Measurements from ENCODE around the gene KCND1. TPM values are rescaled to one million over a fixed set of nuclear protein-coding genes. Genes with fewer than 3 reads are reported as not detected.
A peak's percentile ranks its signal among the peaks of the same experiment; 100 is the strongest.

Gene KCND1
- total RNA-seq, 1 donor from 2014 or later: 1.8 TPM

DNA sequence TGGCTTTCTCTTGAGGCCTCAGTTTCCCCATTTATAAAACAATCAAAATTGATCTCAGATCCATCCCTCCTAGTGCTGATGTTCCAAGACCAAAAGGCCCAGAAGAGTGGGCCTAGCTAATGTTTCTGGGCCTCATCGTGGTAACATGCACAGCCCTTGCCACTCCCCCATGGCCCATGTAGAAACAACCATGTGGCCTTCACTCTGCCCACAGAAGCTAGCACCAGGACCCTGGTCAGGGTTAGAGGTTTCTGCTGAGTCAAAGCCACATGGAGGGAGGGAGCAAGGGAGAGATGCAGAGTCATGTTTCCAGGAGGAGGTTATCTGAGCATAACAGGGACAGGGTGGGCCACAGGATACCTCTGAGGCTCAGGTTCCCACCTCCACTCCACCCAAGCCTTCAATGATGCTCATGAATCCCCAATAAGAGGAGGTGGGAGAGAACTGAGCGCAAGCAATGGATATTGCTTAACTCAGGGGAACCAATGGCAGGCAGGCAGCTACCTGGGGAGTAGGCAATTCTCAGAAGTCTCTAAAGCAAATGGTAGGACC, 31.2 kb downstream of the KCND1 start:
- H3K36me3 Mint-ChIP-seq (ENCODE audit: low read depth): peaks cover 33% of the 10 kb centered on the region
- peak overlapping the region; percentile 98 for H3K27ac Mint-ChIP-seq
- H3K4me1 Mint-ChIP-seq: peaks cover 83% of the 10 kb centered on the region
- no peak for ATAC-seq (ENCODE audit: low read depth)
- H3K4me3 Mint-ChIP-seq: no peak overlapping the region
- no peak for DNase-seq
- H3K27me3 Mint-ChIP-seq: no peaks in the 10 kb centered on the region
- no peaks in the 10 kb centered on the region for H3K9me3 Mint-ChIP-seq
- POLR2A ChIA-PET: interaction anchor here (1.0 to 17.9 kb wide), 11 partner anchors 14 to 366 kb away, joined by 3 to 718 read pairs (median 9); partner anchors contain the start of genes GRIPAP1, HDAC6, OTUD5 and PIM2
- CTCF ChIA-PET: interaction anchor here (1.0 to 2.5 kb wide), 2 partner anchors 28 to 49 kb away, joined by 3 to 9 read pairs; no protein-coding TSS in a partner anchor
- intact Hi-C loops (cut with micrococcal nuclease): no loop called here
- TF ChIP-seq, protein P1, sequence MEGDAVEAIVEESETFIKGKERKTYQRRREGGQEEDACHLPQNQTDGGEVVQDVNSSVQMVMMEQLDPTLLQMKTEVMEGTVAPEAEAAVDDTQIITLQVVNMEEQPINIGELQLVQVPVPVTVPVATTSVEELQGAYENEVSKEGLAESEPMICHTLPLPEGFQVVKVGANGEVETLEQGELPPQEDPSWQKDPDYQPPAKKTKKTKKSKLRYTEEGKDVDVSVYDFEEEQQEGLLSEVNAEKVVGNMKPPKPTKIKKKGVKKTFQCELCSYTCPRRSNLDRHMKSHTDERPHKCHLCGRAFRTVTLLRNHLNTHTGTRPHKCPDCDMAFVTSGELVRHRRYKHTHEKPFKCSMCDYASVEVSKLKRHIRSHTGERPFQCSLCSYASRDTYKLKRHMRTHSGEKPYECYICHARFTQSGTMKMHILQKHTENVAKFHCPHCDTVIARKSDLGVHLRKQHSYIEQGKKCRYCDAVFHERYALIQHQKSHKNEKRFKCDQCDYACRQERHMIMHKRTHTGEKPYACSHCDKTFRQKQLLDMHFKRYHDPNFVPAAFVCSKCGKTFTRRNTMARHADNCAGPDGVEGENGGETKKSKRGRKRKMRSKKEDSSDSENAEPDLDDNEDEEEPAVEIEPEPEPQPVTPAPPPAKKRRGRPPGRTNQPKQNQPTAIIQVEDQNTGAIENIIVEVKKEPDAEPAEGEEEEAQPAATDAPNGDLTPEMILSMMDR (IDR thresholded peaks at IDR 0.05): no peak

GRCh38 chrX:48939524-48940228, 32.0 kb downstream of the KCND1 start:
- H3K36me3 Mint-ChIP-seq (ENCODE audit: low read depth): peaks cover 40% of the 10 kb centered on the region
- DNase-seq (no peak), ATAC-seq (ENCODE audit: low read depth) (peak; percentile 26)
- no peaks in the 10 kb centered on the region for H3K27me3 Mint-ChIP-seq
- H3K4me1 Mint-ChIP-seq: peaks cover 91% of the 10 kb centered on the region
- ChIA-PET CTCF (interaction anchor here (1.0 to 2.5 kb wide), 3 partner anchors 19 to 48 kb away, joined by 3 to 9 read pairs (median 3); no protein-coding TSS in a partner anchor), POLR2A (interaction anchor here (0.8 to 17.9 kb wide), 15 partner anchors 13 to 400 kb away, joined by 3 to 718 read pairs (median 9); partner anchors contain the start of genes GRIPAP1, HDAC6, OTUD5 and PIM2)
- peak overlapping the region; percentile 98 for H3K27ac Mint-ChIP-seq
- peak overlapping the region; percentile 57 for H3K4me3 Mint-ChIP-seq
- intact Hi-C loops (cut with micrococcal nuclease): loop anchor here (1.0 to 10.0 kb wide), 3 partner anchors 42 to 365 kb away; partner anchors contain the start of genes PPP1R3F, PQBP1, RBM3 and TIMM17B
- no peaks in the 10 kb centered on the region for H3K9me3 Mint-ChIP-seq
- TF ChIP-seq, protein P1 (IDR thresholded peaks at IDR 0.05): no peak

- peak; percentile 38 for ATAC-seq (ENCODE audit: low read depth)
- intact Hi-C loops (cut with micrococcal nuclease): loop anchor here (1.0 to 10.0 kb wide), 3 partner anchors 42 to 364 kb away; partner anchors contain the start of genes PPP1R3F, PQBP1, RBM3 and TIMM17B
- peaks cover 94% of the 10 kb centered on the region for H3K4me1 Mint-ChIP-seq
- peak; percentile 42 for DNase-seq
- peak overlapping the region; percentile 98 for H3K27ac Mint-ChIP-seq
- H3K4me3 Mint-ChIP-seq: peak overlapping the region; percentile 75
- ChIA-PET CTCF (interaction anchor here (0.8 to 2.7 kb wide), 6 partner anchors 11 to 290 kb away, joined by 3 to 14 read pairs (median 8); partner anchors contain the start of genes PQBP1 and TIMM17B), POLR2A (interaction anchor here (0.6 to 17.9 kb wide), 19 partner anchors 12 to 400 kb away, joined by 3 to 718 read pairs (median 6); partner anchors contain the start of genes GRIPAP1, HDAC6, OTUD5 and PIM2)
- no peaks in the 10 kb centered on the region for H3K27me3 Mint-ChIP-seq
- TF ChIP-seq, protein P1 (IDR thresholded peaks at IDR 0.05): no peak
- H3K36me3 Mint-ChIP-seq (ENCODE audit: low read depth): peaks cover 45% of the 10 kb centered on the region
- no peaks in the 10 kb centered on the region for H3K9me3 Mint-ChIP-seq
Observed at GRCh38 chrX:48938721-48939425, 32.8 kb downstream of the KCND1 start.

GRCh38 chrX:48937054-48937907, 34.4 kb downstream of the KCND1 start:
- TF ChIP-seq, protein P1 (IDR thresholded peaks at IDR 0.05): no peak
- ATAC-seq (ENCODE audit: low read depth) (peak; percentile 54), DNase-seq (peak; percentile 68)
- Mint-ChIP-seq H3K27me3 (no peaks in the 10 kb centered on the region), H3K4me3 (peak overlapping the region; percentile 77), H3K4me1 (peaks cover 87% of the 10 kb centered on the region), H3K9me3 (no peaks in the 10 kb centered on the region), H3K27ac (peak overlapping the region; percentile 98), H3K36me3 (ENCODE audit: low read depth) (peaks cover 38% of the 10 kb centered on the region)
- intact Hi-C loops (cut with micrococcal nuclease): loop anchor here (1.0 to 10.0 kb wide), 8 partner anchors 8 to 362 kb away; partner anchors contain the start of genes PIM2 and RBM3
- POLR2A ChIA-PET: interaction anchor here (0.9 to 17.9 kb wide), 13 partner anchors 9 to 398 kb away, joined by 3 to 718 read pairs (median 13); partner anchors contain the start of genes GRIPAP1, HDAC6, OTUD5 and PIM2
- CTCF ChIA-PET: interaction anchor here (0.6 to 2.7 kb wide), 11 partner anchors 9 to 289 kb away, joined by 3 to 14 read pairs (median 4); partner anchors contain the start of genes PQBP1 and TIMM17B
